SK-N-MC (cell line): ENCODE data around the gene ANK2.

Experiments
- EZH2 ChIP-seq: fragments of 200-600 bp; sonication (generic); IDR thresholded peaks from one replicate; pipeline ENCODE4 v1.6.1; 2017; ENCODE audit warnings: antibody characterized with exemption
- FOXP2 ChIP-seq: optimal IDR thresholded peaks from 2 replicates; pipeline ENCODE3; 2011; ENCODE audit warnings: mild to moderate bottlenecking, moderate library complexity; ENCODE audit not compliant: insufficient read depth; ENCODE audit errors: extremely low read length, control extremely low read depth
- POLR2AphosphoS5 ChIP-seq: IDR thresholded peaks from 2 replicates; pipeline ENCODE4 v1.6.1; 2012; ENCODE audit warnings: mild to moderate bottlenecking, low read depth, low read length, borderline replicate concordance

GRCh38 chr4:113331811-113332210 lies 282.4 kb downstream of the ANK2 start:
- TF ChIP-seq POLR2AphosphoS5: no peak
- no peak for TF ChIP-seq EZH2
- TF ChIP-seq FOXP2: no peak
